ENCODE data around the gene SLC25A23.

- no peak for TF ChIP-seq CTCF (tag by site-specific recombination; IDR thresholded peaks at IDR 0.05)
- peak; percentile 81 for TF ChIP-seq ZBTB48 (tag by site-specific recombination; IDR thresholded peaks at IDR 0.05)
- TF ChIP-seq ZNF362 (tag by site-specific recombination; IDR thresholded peaks at IDR 0.05) = no peak
- no peak for TF ChIP-seq ZNF416 (tag by site-specific recombination; IDR thresholded peaks at IDR 0.05)
These were observed 34.5 kb downstream of the SLC25A23 start for GRCh38 chr19:6424939-6425731.

All from HEK293 (cell line).